Suprapubic skin (tissue), 4 donors: ENCODE measurements around the gene CHPT1. TPM values are rescaled to one million over a fixed set of nuclear protein-coding genes. Genes with fewer than 3 reads are reported as not detected.
A peak's percentile ranks its signal among the peaks of the same experiment; 100 is the strongest.

ENCODE experiments used
- DNase-seq, 2 donors: peaks; one replicate each; pipeline ENCODE4 v3.0.0-alpha.2; 2019; ENCODE audit warnings: low spot score in 2 of 2
- H3K27ac ChIP-seq: fragments of 200-600 bp; sonication (generic); one replicate; pipeline ENCODE4 v1.5.1; 2019
- H3K27me3 ChIP-seq: fragments of 200-600 bp; sonication (generic); one replicate; pipeline ENCODE4 v1.5.1; 2019
- H3K36me3 ChIP-seq: fragments of 200-600 bp; sonication (generic); one replicate; pipeline ENCODE4 v1.5.1; 2019
- H3K4me1 ChIP-seq: fragments of 200-600 bp; sonication (generic); one replicate; pipeline ENCODE4 v1.5.1; 2019
- H3K4me3 ChIP-seq: fragments of 200-600 bp; sonication (generic); one replicate; pipeline ENCODE4 v1.5.1; 2019; ENCODE audit warnings: mild to moderate bottlenecking
- H3K9me3 ChIP-seq: fragments of 200-600 bp; sonication (generic); one replicate; pipeline ENCODE4 v1.5.1; 2019
- EP300 ChIP-seq: sonication (generic); formaldehyde crosslinking; IDR thresholded peaks from one replicate; pipeline ENCODE4 v1.6.1; 2017; ENCODE audit warnings: antibody characterized with exemption
- POLR2A ChIP-seq, 2 donors: fragments of 450-650 bp; IDR thresholded peaks; one replicate each; pipeline ENCODE4 v1.6.1; 2017; ENCODE audit warnings: antibody characterized with exemption in 2 of 2, mild to moderate bottlenecking in 2 of 2, moderate library complexity in 2 of 2
- POLR2AphosphoS5 ChIP-seq, 3 donors: sonication (generic); formaldehyde crosslinking; IDR thresholded peaks; one replicate each; pipeline ENCODE4 v1.6.1; 2017; ENCODE audit warnings: antibody characterized with exemption in 3 of 3
- WGBS: methylation state at CpG from one replicate; pipeline ENCODE4 v1.1.5; 2018; 5-methylcytosine and 5-hydroxymethylcytosine counted together
- total RNA-seq, 4 donors: library from RNA; depleted of rRNA; stranded (reverse); fragments of >200 nt; gene quantifications; one replicate each; pipeline ENCODE4 v1.1.0, GENCODE V29; 2016
- TF ChIP-seq, protein P1 (sequence below), 2 donors: fragments of 200-600 bp in 1 of 2; fragments of 450-650 bp in 1 of 2; sonication (generic) in 1 of 2; IDR thresholded peaks; one replicate each; pipeline ENCODE4 v1.5.1; 2016 to 2019; ENCODE audit warnings: antibody characterized with exemption in 2 of 2, mild to moderate bottlenecking in 1 of 2, moderate library complexity in 1 of 2

The CHPT1 gene
- total RNA-seq, 4 donors from 2014 or later = 54.6 to 125 (median 75.5) TPM

- no peak overlapping the region for H3K27ac ChIP-seq
- no peak overlapping the region for H3K4me3 ChIP-seq
- peaks cover 28% of the 10 kb centered on the region for H3K4me1 ChIP-seq
- TF ChIP-seq, protein P1, sequence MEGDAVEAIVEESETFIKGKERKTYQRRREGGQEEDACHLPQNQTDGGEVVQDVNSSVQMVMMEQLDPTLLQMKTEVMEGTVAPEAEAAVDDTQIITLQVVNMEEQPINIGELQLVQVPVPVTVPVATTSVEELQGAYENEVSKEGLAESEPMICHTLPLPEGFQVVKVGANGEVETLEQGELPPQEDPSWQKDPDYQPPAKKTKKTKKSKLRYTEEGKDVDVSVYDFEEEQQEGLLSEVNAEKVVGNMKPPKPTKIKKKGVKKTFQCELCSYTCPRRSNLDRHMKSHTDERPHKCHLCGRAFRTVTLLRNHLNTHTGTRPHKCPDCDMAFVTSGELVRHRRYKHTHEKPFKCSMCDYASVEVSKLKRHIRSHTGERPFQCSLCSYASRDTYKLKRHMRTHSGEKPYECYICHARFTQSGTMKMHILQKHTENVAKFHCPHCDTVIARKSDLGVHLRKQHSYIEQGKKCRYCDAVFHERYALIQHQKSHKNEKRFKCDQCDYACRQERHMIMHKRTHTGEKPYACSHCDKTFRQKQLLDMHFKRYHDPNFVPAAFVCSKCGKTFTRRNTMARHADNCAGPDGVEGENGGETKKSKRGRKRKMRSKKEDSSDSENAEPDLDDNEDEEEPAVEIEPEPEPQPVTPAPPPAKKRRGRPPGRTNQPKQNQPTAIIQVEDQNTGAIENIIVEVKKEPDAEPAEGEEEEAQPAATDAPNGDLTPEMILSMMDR (IDR thresholded peaks at IDR 0.05) = no peak
- WGBS = 98% methylated on average over 2 of the region's 2 CpGs
- no peak for DNase-seq
- H3K36me3 ChIP-seq = no peaks in the 10 kb centered on the region
- H3K9me3 ChIP-seq = no peaks in the 10 kb centered on the region
- no peaks in the 10 kb centered on the region for H3K27me3 ChIP-seq
Measured at GRCh38 chr12:101694986-101695385, 2.5 kb upstream of the CHPT1 start.

GRCh38 chr12:101695706-101696105 is 1.7 kb upstream of the CHPT1 start:
- no peaks in the 10 kb centered on the region for H3K36me3 ChIP-seq
- no peak for DNase-seq
- no peak for TF ChIP-seq POLR2AphosphoS5 (IDR thresholded peaks at IDR 0.05)
- TF ChIP-seq EP300 = no peak
- TF ChIP-seq, protein P1 (IDR thresholded peaks at IDR 0.05) = no peak
- no peak for TF ChIP-seq POLR2A (IDR thresholded peaks at IDR 0.05)
- H3K9me3 ChIP-seq = no peaks in the 10 kb centered on the region
- H3K4me1 ChIP-seq = peaks cover 35% of the 10 kb centered on the region
- no peaks in the 10 kb centered on the region for H3K27me3 ChIP-seq
- H3K4me3 ChIP-seq = no peak overlapping the region
- H3K27ac ChIP-seq = no peak overlapping the region
- 75% methylated on average over 1 of the region's 1 CpG for WGBS

- H3K27ac ChIP-seq = peak overlapping the region; percentile 94
- 25% methylated on average over 14 of the region's 18 CpGs for WGBS
- peaks cover 43% of the 10 kb centered on the region for H3K4me1 ChIP-seq
- no peaks in the 10 kb centered on the region for H3K9me3 ChIP-seq
- H3K36me3 ChIP-seq = no peaks in the 10 kb centered on the region
- peak overlapping the region; percentile 97 for H3K4me3 ChIP-seq
- peak; percentile 73 to 85 for DNase-seq
- no peak for TF ChIP-seq POLR2A (IDR thresholded peaks at IDR 0.05)
- TF ChIP-seq, protein P1 (IDR thresholded peaks at IDR 0.05) = no peak
- peak in 1 of 3 donors; percentile 58 for TF ChIP-seq POLR2AphosphoS5 (IDR thresholded peaks at IDR 0.05)
- TF ChIP-seq EP300 = no peak
- H3K27me3 ChIP-seq = no peaks in the 10 kb centered on the region
Measured at GRCh38 chr12:101696251-101697196, 916 bp upstream of the CHPT1 start.

DNA sequence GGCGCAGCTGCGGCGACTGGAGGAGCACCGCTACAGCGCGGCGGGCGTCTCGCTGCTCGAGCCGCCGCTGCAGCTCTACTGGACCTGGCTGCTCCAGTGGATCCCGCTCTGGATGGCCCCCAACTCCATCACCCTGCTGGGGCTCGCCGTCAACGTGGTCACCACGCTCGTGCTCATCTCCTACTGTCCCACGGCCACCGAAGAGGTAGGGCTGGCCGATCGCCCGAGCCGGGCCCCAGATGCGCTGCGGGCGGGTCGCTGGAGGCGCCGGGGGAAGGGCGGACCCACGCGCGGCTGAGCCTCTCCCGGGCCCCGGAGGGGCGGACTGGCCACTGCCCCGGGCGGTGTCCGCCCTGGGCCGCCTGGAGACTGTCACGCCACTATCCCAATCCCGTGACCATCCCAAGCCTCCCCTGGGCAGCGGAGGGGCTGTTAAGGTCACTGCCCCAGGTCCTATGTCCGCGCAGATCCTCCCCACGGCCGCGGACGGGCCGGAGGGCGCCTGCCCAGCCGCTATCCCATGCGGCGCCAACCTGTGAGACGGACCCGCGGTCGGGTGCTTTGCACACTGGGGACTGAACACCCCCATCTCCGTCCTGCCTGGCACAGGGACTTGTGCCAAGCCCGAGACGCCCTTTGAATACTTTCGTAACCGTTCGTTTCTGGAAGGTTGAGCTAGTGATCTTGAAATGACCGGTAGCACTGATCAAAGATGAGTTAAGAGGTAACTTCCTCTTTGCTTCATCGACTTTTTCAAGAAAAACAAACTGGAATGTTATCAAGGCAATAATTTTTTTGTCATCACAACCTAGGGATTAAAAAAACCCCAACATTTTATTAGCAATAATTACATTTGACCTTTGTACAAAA is 725 bp downstream of the CHPT1 start:
- H3K27ac ChIP-seq = peak overlapping the region; percentile 94
- no peaks in the 10 kb centered on the region for H3K27me3 ChIP-seq
- H3K9me3 ChIP-seq = no peaks in the 10 kb centered on the region
- peak overlapping the region; percentile 97 for H3K4me3 ChIP-seq
- peak in 1 of 2 donors; percentile 12 for TF ChIP-seq POLR2A (IDR thresholded peaks at IDR 0.05)
- TF ChIP-seq, protein P1 (IDR thresholded peaks at IDR 0.05) = no peak
- no peaks in the 10 kb centered on the region for H3K36me3 ChIP-seq
- H3K4me1 ChIP-seq = peaks cover 55% of the 10 kb centered on the region
- peak; percentile 80 to 85 for DNase-seq
- WGBS = 0% methylated on average over 25 of the region's 67 CpGs
